ENCODE measurements around the gene TGFA.

GRCh38 chr2:70516596-70516995 is 37.0 kb downstream of the TGFA start:
- TF ChIP-seq SIN3A (IDR thresholded peaks at IDR 0.05; ENCODE audit: borderline replicate concordance, insufficient read depth, low read length) = no peak
- TF ChIP-seq, protein P1, sequence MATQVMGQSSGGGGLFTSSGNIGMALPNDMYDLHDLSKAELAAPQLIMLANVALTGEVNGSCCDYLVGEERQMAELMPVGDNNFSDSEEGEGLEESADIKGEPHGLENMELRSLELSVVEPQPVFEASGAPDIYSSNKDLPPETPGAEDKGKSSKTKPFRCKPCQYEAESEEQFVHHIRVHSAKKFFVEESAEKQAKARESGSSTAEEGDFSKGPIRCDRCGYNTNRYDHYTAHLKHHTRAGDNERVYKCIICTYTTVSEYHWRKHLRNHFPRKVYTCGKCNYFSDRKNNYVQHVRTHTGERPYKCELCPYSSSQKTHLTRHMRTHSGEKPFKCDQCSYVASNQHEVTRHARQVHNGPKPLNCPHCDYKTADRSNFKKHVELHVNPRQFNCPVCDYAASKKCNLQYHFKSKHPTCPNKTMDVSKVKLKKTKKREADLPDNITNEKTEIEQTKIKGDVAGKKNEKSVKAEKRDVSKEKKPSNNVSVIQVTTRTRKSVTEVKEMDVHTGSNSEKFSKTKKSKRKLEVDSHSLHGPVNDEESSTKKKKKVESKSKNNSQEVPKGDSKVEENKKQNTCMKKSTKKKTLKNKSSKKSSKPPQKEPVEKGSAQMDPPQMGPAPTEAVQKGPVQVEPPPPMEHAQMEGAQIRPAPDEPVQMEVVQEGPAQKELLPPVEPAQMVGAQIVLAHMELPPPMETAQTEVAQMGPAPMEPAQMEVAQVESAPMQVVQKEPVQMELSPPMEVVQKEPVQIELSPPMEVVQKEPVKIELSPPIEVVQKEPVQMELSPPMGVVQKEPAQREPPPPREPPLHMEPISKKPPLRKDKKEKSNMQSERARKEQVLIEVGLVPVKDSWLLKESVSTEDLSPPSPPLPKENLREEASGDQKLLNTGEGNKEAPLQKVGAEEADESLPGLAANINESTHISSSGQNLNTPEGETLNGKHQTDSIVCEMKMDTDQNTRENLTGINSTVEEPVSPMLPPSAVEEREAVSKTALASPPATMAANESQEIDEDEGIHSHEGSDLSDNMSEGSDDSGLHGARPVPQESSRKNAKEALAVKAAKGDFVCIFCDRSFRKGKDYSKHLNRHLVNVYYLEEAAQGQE (IDR thresholded peaks at IDR 0.05; ENCODE audit: insufficient read depth in 1 of 2, low read depth in 2 of 2, low read length in 2 of 2) = no peak
- TF ChIP-seq POLR2AphosphoS5 (IDR thresholded peaks at IDR 0.05; ENCODE audit: low read depth, low read length) = no peak
- no peak for TF ChIP-seq TAF1 (IDR thresholded peaks at IDR 0.05; ENCODE audit: borderline replicate concordance, insufficient read depth, low read length)
- no peak for TF ChIP-seq FOXP2 (optimal IDR thresholded peaks at IDR 0.05; ENCODE audit: borderline replicate concordance, extremely low read depth, extremely low read length, insufficient read depth)

All from PFSK-1 (cell line).